Coronary artery (tissue), 2 donors: ENCODE data around the gene CYP2U1.

Experiments used
- DNase-seq: peaks from one replicate; pipeline ENCODE4 v3.0.0-alpha.2; 2017; ENCODE audit warnings: low spot score
- H3K27ac ChIP-seq, 2 donors: fragments of 200-600 bp; sonication (generic); one replicate each; pipeline ENCODE4 v1.5.1; 2016 to 2019
- H3K4me3 ChIP-seq: fragments of 200-600 bp; sonication (generic); 2 replicates; pipeline ENCODE4 v1.5.1; 2016; ENCODE audit warnings: mild to moderate bottlenecking, moderate library complexity
- TF ChIP-seq, protein P1 (sequence below): fragments of 200-600 bp; sonication (generic); IDR thresholded peaks from one replicate; pipeline ENCODE4 v1.5.1; 2019; ENCODE audit warnings: antibody characterized with exemption

The CYP2U1 gene

DNA sequence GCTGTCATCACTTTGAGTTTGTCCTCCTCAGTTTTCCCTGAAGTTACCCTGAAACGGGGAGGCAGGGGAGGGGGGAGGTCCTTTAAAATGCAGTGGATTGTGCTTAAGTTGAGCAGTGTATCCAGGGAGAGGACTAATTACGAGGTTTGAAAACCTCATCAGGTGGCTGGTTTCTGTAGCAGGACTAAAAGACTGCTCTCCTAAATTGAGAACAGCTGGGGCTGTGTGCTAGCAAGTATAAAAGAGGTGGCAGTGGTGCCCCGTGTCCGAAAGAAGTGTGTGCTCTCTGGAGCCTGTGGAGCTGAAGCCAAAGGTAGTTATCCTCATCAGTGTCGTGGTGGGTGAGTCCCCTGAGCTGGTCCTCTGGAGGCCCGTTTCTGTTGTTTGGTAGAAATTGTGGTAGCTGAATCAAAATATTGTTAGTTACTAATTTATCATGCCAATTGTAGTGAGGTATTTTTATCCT is 37.2 kb upstream of the CYP2U1 start:
- DNase-seq = no peak

DNA sequence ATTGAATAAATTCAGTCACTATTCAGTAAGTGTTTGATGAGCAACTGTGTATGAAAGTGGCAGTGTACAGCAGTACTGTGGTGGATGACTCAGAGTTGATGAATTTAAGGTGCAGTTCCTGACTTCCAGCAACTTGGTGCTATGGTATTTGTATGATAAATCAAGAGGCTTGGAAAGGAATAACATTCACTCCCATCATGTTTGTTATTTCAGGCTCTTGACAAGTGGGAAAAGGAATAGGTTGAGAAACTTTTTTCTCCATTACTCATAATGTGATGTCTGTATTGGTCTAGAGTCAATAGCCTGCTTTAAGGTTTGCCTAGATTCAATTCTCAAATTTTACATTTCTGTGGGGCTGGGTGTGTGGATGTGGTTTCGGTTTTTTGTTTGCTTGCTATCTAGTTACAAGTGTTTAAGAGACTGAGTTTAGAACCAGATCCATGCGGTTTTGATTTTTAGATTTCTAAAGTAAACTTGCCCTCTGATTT is 35.1 kb upstream of the CYP2U1 start:
- no peak overlapping the region for H3K4me3 ChIP-seq
- no peak overlapping the region for H3K27ac ChIP-seq
- DNase-seq = no peak
- TF ChIP-seq, protein P1, sequence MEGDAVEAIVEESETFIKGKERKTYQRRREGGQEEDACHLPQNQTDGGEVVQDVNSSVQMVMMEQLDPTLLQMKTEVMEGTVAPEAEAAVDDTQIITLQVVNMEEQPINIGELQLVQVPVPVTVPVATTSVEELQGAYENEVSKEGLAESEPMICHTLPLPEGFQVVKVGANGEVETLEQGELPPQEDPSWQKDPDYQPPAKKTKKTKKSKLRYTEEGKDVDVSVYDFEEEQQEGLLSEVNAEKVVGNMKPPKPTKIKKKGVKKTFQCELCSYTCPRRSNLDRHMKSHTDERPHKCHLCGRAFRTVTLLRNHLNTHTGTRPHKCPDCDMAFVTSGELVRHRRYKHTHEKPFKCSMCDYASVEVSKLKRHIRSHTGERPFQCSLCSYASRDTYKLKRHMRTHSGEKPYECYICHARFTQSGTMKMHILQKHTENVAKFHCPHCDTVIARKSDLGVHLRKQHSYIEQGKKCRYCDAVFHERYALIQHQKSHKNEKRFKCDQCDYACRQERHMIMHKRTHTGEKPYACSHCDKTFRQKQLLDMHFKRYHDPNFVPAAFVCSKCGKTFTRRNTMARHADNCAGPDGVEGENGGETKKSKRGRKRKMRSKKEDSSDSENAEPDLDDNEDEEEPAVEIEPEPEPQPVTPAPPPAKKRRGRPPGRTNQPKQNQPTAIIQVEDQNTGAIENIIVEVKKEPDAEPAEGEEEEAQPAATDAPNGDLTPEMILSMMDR = no peak

More for the DNA sequence above, 37.2 kb upstream of the CYP2U1 start:
- H3K4me3 ChIP-seq = no peak overlapping the region
- H3K27ac ChIP-seq = no peak overlapping the region
- TF ChIP-seq, protein P1 = no peak

DNA sequence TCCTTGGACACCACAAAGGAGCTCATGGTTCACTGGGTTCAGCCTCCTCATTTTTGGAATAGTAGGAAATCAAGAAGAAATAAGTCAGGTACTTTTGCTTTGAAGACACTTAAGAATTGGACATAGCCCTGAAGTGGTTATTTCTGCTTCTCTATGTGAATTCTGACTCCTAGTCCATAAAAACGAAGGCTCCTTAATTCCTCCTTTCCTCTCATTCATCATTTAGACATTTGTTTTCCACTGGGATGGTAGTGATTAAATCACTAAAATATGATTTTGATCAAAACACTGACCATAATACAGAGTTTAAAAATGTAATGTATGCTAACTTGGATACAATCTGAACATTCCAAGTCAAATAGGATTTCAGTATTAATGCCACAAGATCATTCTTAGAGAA is 34.7 kb upstream of the CYP2U1 start:
- Histone ChIP-seq H3K4me3 (no peak overlapping the region), H3K27ac (no peak overlapping the region)
- TF ChIP-seq, protein P1 = no peak
- DNase-seq = no peak

DNA sequence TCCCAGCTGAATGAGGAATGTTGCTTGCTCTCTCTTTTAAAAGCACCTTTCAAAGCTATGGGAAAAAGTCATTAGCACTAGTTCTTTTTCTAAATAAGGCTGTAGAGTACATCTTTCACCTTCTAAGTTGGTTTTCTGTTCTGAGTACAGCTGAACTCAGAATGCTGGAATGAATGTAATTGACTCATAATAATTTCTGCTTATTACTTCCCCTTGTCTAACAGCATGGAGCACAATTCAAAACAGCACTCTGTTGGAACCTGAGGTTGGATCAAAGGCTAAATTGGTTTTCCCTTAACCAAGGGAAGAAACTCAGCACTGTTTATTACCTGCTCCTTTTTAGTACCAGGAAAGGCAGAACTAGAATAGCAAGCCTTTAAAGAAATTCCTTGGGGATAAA is 33.5 kb upstream of the CYP2U1 start:
- TF ChIP-seq, protein P1 = no peak
- no peak for DNase-seq
- Histone ChIP-seq H3K27ac (no peak overlapping the region), H3K4me3 (no peak overlapping the region)

DNA sequence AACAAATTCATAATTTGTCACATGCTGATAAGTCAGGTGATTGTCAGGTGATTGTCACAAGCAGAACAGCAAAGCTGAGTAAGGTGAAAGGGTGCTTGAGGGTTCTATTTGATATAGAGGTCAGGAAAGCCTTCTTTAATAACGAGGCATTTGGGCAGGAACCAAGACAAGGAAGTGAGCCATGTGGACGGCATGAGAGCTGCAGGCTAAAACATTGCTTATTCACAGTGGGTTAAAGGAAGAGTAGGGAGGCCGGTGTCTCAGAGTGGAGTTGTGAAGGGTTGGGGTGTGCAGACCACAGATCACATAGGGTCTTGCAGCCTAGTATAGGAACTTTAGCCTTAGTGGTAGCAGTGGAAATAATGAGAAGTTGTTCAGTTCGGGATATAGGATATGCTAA is 31.3 kb upstream of the CYP2U1 start:
- TF ChIP-seq, protein P1 = no peak
- Histone ChIP-seq H3K27ac (no peak overlapping the region), H3K4me3 (no peak overlapping the region)
- DNase-seq = no peak

DNA sequence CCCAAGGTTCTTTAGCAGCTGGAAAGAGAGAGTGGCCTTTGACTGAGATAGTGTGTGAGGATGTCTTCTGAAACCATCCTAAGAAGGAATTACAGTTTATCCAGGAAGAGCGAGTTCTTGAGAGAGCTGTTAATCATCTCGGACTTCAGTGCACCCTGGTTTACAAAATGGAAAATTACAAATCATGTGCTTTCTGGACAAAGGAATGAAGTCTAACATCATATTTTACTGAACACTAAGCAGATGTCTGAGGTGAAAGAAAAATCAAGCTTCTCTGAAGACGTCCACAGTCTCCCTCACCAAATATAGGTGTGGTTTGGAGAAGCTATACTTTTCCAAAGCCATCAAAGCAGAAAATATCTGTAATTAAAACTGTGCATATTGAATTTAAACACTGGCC is 30.8 kb upstream of the CYP2U1 start:
- TF ChIP-seq, protein P1 = no peak
- H3K27ac ChIP-seq = no peak overlapping the region
- H3K4me3 ChIP-seq = no peak overlapping the region
- DNase-seq = no peak

DNA sequence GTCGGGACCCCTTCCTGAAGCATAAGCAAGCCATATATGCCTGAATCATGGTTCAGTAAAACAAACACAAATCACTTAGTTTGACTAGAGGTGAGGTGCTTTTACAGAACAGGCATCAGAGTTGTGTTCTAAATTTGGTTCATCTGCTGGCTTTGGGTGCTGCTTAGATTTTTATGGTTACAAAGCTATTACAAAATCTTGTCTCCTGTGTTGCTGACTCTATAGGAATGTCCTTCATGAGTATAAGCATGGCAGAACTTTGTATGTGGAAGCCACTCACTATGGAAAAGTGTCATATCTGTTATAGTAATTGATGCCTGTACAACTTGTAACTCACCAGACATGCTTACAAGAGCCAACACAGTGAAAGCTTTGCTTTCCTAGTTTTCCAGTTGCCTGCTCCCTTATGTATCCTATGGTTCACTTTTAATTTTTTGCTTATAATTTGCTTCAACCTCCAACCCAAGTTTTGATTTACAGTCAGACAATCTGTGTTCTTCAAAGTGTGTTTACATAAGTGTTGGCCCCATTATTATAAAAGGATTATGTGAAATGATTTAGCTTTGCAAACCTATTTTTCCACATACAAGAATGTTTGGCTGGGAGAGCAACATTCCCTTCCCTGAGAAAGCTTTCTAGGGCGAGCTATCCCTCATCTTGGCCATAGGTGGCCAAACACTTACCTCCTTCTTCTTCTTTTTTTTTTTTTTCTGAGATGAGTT is 30.0 kb upstream of the CYP2U1 start:
- TF ChIP-seq, protein P1 = no peak
- no peak overlapping the region for H3K27ac ChIP-seq
- DNase-seq = no peak

More for the DNA sequence above, 30.0 kb upstream of the CYP2U1 start:
- H3K4me3 ChIP-seq = no peak overlapping the region
